NB4 (cell line): ENCODE results near the gene PDIA2.
"Not testable (repeated sequence)": the region's sequence is repeated elsewhere in the genome, so short reads cannot be mapped to it uniquely, and the experiment has no call there.

Experiments used
- DNase-seq: peaks from one replicate; pipeline ENCODE4 v3.0.0; 2010; ENCODE audit warnings: low read depth
- H3K4me3 ChIP-seq: one replicate; pipeline ENCODE4 v1.5.1; 2011; ENCODE audit warnings: mild to moderate bottlenecking, low read depth, low read length, moderate library complexity
- MYC ChIP-seq: IDR thresholded peaks from 2 replicates; pipeline ENCODE4 v1.6.1; 2011; ENCODE audit warnings: low read depth, low read length
- POLR2A ChIP-seq: IDR thresholded peaks from 2 replicates; pipeline ENCODE4 v1.6.1; 2011; ENCODE audit warnings: mild to moderate bottlenecking; ENCODE audit not compliant: insufficient read length; ENCODE audit errors: extremely low read depth
- TF ChIP-seq, protein P1 (sequence below): IDR thresholded peaks from one replicate; pipeline ENCODE4 v1.5.1; 2012; ENCODE audit warnings: low read depth, low read length
- TF ChIP-seq, protein P2 (sequence below): IDR thresholded peaks from 2 replicates; pipeline ENCODE4 v1.6.1; 2011; ENCODE audit warnings: low read depth, low read length

Gene PDIA2

GRCh38 chr16:265002-265529, 17.9 kb upstream of the PDIA2 start:
- no peak for DNase-seq
- no peak for TF ChIP-seq POLR2A
- TF ChIP-seq, protein P1, sequence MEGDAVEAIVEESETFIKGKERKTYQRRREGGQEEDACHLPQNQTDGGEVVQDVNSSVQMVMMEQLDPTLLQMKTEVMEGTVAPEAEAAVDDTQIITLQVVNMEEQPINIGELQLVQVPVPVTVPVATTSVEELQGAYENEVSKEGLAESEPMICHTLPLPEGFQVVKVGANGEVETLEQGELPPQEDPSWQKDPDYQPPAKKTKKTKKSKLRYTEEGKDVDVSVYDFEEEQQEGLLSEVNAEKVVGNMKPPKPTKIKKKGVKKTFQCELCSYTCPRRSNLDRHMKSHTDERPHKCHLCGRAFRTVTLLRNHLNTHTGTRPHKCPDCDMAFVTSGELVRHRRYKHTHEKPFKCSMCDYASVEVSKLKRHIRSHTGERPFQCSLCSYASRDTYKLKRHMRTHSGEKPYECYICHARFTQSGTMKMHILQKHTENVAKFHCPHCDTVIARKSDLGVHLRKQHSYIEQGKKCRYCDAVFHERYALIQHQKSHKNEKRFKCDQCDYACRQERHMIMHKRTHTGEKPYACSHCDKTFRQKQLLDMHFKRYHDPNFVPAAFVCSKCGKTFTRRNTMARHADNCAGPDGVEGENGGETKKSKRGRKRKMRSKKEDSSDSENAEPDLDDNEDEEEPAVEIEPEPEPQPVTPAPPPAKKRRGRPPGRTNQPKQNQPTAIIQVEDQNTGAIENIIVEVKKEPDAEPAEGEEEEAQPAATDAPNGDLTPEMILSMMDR: no peak
- TF ChIP-seq, protein P2, sequence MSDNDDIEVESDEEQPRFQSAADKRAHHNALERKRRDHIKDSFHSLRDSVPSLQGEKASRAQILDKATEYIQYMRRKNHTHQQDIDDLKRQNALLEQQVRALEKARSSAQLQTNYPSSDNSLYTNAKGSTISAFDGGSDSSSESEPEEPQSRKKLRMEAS: no peak
- no peak for TF ChIP-seq MYC
- no peak overlapping the region for H3K4me3 ChIP-seq

DNA sequence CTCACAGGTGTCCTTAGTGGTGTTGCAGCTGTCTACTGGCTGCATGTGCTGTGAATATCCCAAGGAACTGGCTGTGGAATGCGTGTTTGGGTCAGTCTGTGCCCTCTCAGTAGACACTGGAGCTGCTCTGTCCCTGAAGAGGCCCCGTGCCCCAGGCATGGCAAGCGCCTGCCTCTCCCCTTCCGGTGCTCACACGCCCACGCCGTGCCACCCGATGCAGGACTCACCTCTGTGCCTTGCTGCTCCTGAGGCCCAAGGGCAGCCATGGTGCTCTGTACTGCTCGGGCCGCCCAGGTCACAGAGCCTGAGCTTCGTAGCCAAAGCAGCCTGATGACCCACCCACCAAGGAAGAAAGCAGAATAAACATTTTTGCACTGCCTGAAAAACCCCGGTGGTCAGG, 17.3 kb upstream of the PDIA2 start:
- DNase-seq: no peak
- no peak for TF ChIP-seq POLR2A

DNA sequence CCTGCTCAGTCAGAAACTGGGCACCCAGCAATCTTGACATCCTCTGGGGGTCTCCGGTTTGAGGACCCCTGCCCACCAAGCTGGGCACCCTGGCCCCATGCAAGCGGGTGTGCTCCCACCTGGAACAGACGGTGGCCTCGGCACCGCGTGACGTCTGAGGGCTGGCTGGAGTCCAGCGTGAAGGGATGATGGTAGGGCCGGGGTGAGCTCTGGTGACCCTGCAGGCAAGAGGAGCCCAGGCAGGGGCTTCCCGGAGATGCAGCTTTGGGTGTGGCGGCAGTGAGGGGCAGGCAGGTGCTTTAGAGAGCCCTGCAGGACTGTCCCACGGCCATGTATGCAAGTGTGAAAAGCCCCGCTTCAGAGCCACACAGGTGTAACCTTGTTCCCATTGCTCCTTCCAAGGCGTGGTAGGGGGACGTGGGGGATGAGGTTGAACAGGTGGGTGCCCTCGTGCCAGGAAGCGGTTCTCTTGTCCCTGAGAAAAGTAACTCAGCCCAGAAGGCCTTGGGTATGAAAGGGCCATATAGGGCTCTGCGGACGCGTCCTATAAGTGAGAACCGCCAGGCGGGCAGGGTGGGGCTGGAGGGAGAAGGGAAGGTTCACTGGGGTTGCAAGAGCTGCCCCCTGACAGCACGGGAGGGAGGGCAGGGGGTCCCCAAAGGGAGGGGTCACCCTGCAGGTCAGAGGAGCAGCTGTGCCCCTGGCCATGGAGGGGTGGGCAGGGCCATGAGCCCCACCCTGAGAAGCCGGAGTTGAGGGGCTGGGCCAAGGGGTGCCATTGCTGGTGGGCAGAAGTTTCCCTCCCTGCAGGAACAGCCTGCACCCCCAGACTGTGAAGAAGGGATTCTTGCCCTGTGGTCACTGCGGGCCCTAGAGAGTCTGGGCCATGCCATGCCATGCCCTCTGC, 16.5 kb upstream of the PDIA2 start:
- TF ChIP-seq POLR2A (no peak), MYC (no peak)
- TF ChIP-seq, protein P1: no peak
- TF ChIP-seq, protein P2: no peak

More for the DNA sequence above, 17.3 kb upstream of the PDIA2 start:
- no peak overlapping the region for H3K4me3 ChIP-seq

GRCh38 chr16:267562-267961, 15.4 kb upstream of the PDIA2 start:
- DNase-seq, H3K4me3 ChIP-seq: not testable (repeated sequence)

More for the DNA sequence above, 16.5 kb upstream of the PDIA2 start:
- no peak for DNase-seq
- H3K4me3 ChIP-seq: no peak overlapping the region

GRCh38 chr16:268141-269053, 14.6 kb upstream of the PDIA2 start:
- DNase-seq: no peak
- no peak overlapping the region for H3K4me3 ChIP-seq
- TF ChIP-seq, protein P1: no peak
- TF ChIP-seq MYC (no peak), POLR2A (no peak)
- TF ChIP-seq, protein P2: no peak

DNA sequence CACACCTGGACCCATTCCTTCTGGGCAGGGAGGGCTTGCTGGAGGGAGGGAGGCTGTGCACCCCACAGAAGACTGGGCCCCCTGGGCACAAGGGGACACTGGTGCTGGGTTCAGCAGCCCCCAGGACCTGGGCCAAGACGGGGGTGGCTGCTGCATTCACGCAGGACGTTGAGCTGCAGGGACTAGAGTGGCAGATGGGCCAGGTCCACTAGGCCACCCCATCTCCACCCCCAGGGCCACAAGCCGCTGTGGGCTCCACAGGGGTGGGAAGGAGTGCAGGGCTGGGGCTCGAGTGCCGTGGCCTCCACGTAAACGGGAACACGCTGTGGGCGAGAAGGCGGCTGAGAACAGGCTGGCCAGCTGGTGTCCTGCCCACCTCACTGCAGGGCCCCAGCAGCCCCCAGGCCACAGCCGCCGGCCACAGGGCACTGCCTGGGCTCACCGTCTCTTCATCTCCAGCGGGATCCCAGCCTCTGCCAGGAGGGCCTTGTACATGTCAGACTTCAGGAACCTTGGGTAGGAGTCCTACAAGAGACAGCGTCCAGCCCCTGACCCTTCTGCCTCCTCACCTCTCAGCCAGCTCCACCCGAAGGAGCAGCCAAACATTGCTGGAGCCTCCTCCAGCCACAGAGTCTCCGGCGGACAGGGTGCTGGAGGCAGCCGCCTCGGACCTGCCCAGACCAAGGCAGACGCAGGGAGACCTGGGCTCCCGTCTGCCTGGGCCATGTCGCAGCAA, 13.7 kb upstream of the PDIA2 start:
- TF ChIP-seq MYC (no peak), POLR2A (no peak)
- TF ChIP-seq, protein P2: no peak
- DNase-seq: no peak
- no peak overlapping the region for H3K4me3 ChIP-seq
